Measurements from ENCODE around the gene USP15.
"Not testable (repeated sequence)": the region's sequence is repeated elsewhere in the genome, so short reads cannot be mapped to it uniquely, and the experiment has no call there.

The USP15 gene

GRCh38 chr12:62463252-62463651 lies 203.0 kb downstream of the USP15 start:
- not testable (repeated sequence) for DNase-seq
